ENCODE measurements around the gene HMCES.
"Not testable (repeated sequence)": the region's sequence is repeated elsewhere in the genome, so short reads cannot be mapped to it uniquely, and the experiment has no call there.

HMCES gene

GRCh38 chr3:129257609-129258008, 21.1 kb upstream of the HMCES start:
- no peak overlapping the region for H3K4me3 ChIP-seq (ENCODE audit: low read depth, low read length)
- TF ChIP-seq CTCF (IDR thresholded peaks at IDR 0.05; ENCODE audit: insufficient read depth, low read depth, low read length, missing control alignments): no peak
- DNase-seq (ENCODE audit: low read depth): no peak

- no peak overlapping the region for H3K4me3 ChIP-seq (ENCODE audit: low read depth, low read length)
- DNase-seq (ENCODE audit: low read depth): no peak
- TF ChIP-seq CTCF (IDR thresholded peaks at IDR 0.05; ENCODE audit: insufficient read depth, low read depth, low read length, missing control alignments): no peak
Measured at GRCh38 chr3:129259612-129260477, 18.8 kb upstream of the HMCES start.

GRCh38 chr3:129260606-129261005, 18.1 kb upstream of the HMCES start:
- no peak for TF ChIP-seq CTCF (IDR thresholded peaks at IDR 0.05; ENCODE audit: insufficient read depth, low read depth, low read length, missing control alignments)
- no peak overlapping the region for H3K4me3 ChIP-seq (ENCODE audit: low read depth, low read length)
- no peak for DNase-seq (ENCODE audit: low read depth)

- no peak overlapping the region for H3K4me3 ChIP-seq (ENCODE audit: low read depth, low read length)
- no peak for TF ChIP-seq CTCF (IDR thresholded peaks at IDR 0.05; ENCODE audit: insufficient read depth, low read depth, low read length, missing control alignments)
- DNase-seq (ENCODE audit: low read depth): no peak
Measured at GRCh38 chr3:129261894-129262293, 16.8 kb upstream of the HMCES start.

- no peak for DNase-seq (ENCODE audit: low read depth)
- no peak for TF ChIP-seq CTCF (IDR thresholded peaks at IDR 0.05; ENCODE audit: insufficient read depth, low read depth, low read length, missing control alignments)
- H3K4me3 ChIP-seq (ENCODE audit: low read depth, low read length): no peak overlapping the region
Measured at GRCh38 chr3:129263161-129263910, 15.3 kb upstream of the HMCES start.

GRCh38 chr3:129264994-129265393, 13.7 kb upstream of the HMCES start:
- not testable (repeated sequence) for DNase-seq (ENCODE audit: low read depth); H3K4me3 ChIP-seq (ENCODE audit: low read depth, low read length)

- no peak overlapping the region for H3K4me3 ChIP-seq (ENCODE audit: low read depth, low read length)
- TF ChIP-seq CTCF (IDR thresholded peaks at IDR 0.05; ENCODE audit: insufficient read depth, low read depth, low read length, missing control alignments): no peak
- no peak for DNase-seq (ENCODE audit: low read depth)
Measured at GRCh38 chr3:129266651-129267050, 12.0 kb upstream of the HMCES start.

All from GM12865 (cell line).